Activated naive CD8-positive, alpha-beta T cell treated with anti-CD3 and anti-CD28 coated beads, Interleukin-2, amount 50 U/mL, for 24 hours (primary cell): ENCODE measurements around the gene DEPP1.

Source experiments
- ATAC-seq: fragments of 150-1000 bp; cut with Tn5 transposase; one replicate; pipeline ENCODE4 v1.10.0; 2021
- DNase-seq: peaks from one replicate; pipeline ENCODE4 v3.0.0; 2021
- H3K27ac Mint-ChIP-seq: one replicate; pipeline ENCODE4 v1.8.0; 2021; ENCODE audit warnings: mild to moderate bottlenecking, mixed read lengths
- H3K27me3 Mint-ChIP-seq: one replicate; pipeline ENCODE4 v1.8.0; 2021; ENCODE audit warnings: mixed read lengths
- H3K36me3 Mint-ChIP-seq: one replicate; pipeline ENCODE4 v1.8.0; 2021; ENCODE audit warnings: low read depth, mixed read lengths
- H3K4me1 Mint-ChIP-seq: one replicate; pipeline ENCODE4 v1.8.0; 2021; ENCODE audit warnings: mixed read lengths
- H3K4me3 Mint-ChIP-seq: one replicate; pipeline ENCODE4 v1.8.0; 2021; ENCODE audit warnings: mild to moderate bottlenecking, moderate library complexity, mixed read lengths
- H3K9me3 Mint-ChIP-seq: one replicate; pipeline ENCODE4 v1.8.0; 2021; ENCODE audit warnings: mixed read lengths

DEPP1 gene

DNA sequence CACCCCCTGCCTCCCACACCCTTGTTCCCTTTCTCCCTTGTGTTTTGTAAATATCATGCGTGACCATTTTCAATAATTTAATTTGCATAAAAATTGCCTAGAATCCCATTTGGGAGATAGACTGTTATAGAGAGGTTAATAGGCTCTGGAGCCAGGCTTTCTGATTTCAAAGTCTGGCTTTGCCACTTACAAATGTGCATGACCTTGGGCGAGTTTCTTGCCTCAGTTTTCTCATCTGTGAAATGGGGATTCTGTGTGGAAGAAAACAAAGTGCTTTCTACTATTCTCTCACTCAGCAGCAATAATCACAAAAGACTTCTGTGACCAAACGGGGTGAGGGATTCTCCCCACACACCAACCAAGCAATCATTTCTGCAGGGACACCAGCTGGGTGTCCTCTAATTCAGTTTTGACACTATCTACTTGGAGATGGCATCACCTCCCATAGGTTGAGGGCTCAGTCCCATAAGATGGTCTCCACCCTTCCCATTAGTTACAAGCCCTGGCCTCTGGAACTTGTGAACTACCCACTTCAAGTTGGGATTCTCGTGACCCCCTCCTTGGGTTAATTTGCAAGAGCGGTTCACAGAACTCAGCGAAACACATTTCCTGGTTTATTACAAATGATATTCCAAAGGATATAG lies 18.6 kb upstream of the DEPP1 start:
- Mint-ChIP-seq H3K4me1 (peaks cover 34% of the 10 kb centered on the region), H3K27me3 (no peaks in the 10 kb centered on the region), H3K4me3 (no peak overlapping the region), H3K27ac (no peak overlapping the region), H3K36me3 (peaks cover 11% of the 10 kb centered on the region), H3K9me3 (peaks cover 7% of the 10 kb centered on the region)
- no peak for DNase-seq
- ATAC-seq, result no peak

DNA sequence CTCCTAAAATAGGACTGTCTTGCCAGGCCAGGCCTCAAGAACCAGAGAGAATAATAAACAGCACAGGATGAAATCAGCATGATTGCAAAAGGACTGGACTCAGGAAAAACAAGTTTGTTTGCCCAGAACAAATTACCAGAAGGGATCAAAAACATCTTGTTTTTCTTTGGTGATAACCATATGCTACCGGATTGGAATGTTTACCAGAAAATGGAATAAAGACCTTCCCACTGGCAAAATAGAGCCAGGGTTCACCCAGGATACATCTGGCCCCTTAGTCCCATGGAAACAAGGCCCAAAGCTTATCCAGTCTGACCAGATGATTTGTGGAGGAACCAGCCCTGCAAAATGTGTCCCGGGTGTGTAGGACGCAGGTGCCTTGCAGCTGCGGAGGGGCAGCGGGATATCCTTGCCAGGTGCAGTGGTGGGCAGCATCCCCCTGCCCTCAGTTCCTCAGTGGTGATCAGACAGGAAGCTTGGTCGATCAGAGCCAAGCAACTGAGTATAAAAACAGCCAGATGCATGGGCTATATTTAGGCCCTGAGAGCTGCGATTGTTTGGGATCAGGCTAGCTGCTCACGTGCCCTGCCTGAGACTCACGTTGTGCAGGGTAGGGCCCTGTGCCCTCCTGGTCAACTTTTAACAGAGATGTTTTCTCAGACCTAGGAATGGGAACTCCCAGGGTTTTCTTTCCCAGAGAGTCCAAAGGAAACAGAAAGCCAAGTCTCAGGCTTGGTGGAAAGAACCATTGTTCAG lies 17.5 kb upstream of the DEPP1 start:
- no peaks in the 10 kb centered on the region for H3K27me3 Mint-ChIP-seq
- H3K4me1 Mint-ChIP-seq, result peaks cover 28% of the 10 kb centered on the region
- ATAC-seq (no peak), DNase-seq (no peak)
- no peak overlapping the region for H3K27ac Mint-ChIP-seq
- H3K9me3 Mint-ChIP-seq, result peaks cover 6% of the 10 kb centered on the region
- no peak overlapping the region for H3K4me3 Mint-ChIP-seq
- H3K36me3 Mint-ChIP-seq, result peaks cover 5% of the 10 kb centered on the region

DNA sequence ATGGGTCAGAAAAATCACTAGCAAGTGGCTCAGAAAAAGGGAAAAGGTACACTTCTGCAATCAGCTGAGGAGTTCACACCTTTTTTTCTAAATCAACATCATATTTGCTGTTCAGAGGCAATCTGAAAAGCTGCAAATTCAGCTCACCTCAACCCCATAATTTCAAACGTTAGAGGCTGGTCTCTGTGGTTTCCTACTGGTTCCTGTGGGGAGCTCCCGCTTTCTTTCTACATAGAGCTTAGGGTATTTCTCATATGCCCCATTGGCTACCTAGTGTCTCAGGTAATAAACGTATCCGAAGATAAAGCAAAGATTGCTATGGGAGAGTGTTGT lies 16.9 kb upstream of the DEPP1 start:
- DNase-seq (no peak), ATAC-seq (no peak)
- Mint-ChIP-seq H3K9me3 (peaks cover 6% of the 10 kb centered on the region), H3K4me1 (peaks cover 26% of the 10 kb centered on the region), H3K27ac (no peak overlapping the region), H3K4me3 (no peak overlapping the region), H3K27me3 (no peaks in the 10 kb centered on the region), H3K36me3 (peaks cover 5% of the 10 kb centered on the region)

DNA sequence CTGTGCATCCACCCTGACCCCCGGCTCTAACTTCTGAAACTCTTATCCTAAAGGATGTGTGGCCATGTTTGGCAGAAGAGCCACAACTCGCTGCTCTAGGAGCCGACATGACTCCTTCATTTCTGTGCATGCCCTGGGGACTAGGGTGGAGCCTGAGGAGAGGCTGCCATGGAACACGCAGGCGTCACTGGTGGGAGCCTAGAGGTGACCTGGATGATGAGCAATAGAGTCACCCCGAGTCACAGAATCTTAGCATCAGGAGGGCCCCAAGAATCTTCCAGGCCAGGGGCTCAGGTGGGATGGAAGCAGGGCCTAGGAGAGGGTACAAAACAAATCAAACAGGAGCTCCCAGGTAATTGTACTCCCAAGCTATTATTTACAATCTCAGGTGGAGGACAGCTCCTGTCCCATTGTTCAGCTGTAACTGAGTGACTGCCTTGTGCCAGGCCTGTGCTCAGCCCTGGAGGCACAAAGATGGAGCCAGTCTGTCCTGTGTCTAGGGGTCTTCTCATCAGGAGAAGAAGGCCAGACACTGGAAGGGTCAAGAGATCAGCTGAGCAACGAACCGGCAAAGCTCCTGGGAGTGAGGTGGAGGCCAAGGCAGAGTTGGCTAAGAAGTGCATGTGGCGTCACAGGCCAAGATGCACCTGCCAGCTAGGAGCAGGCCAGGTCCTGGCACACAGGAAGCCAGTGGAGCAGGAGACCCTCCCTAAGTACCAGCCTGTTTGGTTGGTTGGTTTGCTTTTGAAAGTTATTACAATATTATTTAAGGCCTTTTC lies 16.3 kb upstream of the DEPP1 start:
- DNase-seq (no peak), ATAC-seq (no peak)
- Mint-ChIP-seq H3K4me1 (peaks cover 20% of the 10 kb centered on the region), H3K36me3 (peaks cover 2% of the 10 kb centered on the region), H3K27ac (no peak overlapping the region), H3K27me3 (no peaks in the 10 kb centered on the region), H3K9me3 (peaks cover 3% of the 10 kb centered on the region), H3K4me3 (no peak overlapping the region)

DNA sequence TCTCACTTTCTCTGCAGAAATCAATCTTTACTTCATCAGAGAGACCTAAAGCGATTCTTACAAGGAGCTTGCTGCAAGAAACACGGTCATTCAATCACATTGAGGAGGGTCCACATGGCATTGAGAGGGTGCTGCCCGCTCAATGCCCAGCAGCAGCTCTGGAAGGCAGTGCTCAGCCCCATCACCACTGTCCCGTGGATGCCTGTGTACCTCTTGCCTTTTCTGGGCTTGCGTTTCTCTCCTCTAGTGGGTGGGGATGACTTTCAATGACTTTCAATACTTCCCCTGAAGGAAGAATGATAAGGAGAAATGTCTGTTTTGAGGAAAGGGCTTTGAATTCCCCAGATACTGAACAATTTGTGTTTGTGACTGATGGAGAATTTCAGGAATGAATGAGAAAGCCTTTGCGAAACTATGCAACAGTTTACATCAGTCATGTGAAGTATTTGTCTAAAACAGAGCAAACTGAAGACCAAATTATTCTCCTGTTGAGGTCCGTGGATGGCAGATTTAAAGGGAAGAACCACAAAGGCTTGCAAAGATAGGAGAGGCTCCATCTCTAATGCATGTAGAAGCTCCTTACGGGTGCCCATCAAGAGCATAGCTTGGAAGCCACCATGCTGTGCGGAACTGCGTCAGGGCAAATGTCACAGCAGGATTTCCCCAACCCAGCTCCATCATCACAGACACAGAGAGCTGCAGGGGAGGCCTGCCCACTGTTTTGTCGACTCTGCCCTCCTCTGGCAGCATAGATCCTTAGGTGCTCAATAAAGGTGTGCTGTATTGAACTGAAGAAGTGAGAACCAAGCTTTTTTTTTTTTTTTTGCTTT lies 15.5 kb upstream of the DEPP1 start:
- H3K4me3 Mint-ChIP-seq, result no peak overlapping the region
- H3K27me3 Mint-ChIP-seq, result no peaks in the 10 kb centered on the region
- H3K27ac Mint-ChIP-seq, result no peak overlapping the region
- ATAC-seq (no peak), DNase-seq (no peak)
- H3K4me1 Mint-ChIP-seq, result peaks cover 15% of the 10 kb centered on the region
- H3K36me3 Mint-ChIP-seq, result no peaks in the 10 kb centered on the region
- H3K9me3 Mint-ChIP-seq, result no peaks in the 10 kb centered on the region

DNA sequence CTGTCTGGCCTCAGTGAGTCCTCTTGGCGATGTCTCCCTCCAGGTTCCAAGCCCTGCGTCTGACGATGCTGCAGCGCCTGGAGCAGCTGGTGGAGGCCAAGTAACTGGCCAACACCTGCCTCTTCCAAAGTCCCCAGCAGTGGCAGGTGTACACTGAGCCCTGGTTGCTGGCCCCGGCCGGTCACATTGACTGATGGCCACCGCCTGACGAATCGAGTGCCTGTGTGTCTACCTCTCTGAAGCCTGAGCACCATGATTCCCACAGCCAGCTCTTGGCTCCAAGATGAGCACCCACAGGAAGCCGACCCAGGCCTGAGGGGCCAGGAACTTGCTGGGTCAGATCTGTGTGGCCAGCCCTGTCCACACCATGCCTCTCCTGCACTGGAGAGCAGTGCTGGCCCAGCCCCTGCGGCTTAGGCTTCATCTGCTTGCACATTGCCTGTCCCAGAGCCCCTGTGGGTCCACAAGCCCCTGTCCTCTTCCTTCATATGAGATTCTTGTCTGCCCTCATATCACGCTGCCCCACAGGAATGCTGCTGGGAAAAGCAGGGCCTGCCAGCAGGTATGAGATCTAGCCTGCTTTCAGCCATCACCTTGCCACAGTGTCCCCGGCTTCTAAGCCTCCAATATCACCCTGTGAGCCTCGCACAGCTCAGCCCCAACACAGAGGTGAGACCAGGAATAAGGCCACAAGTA lies 14.8 kb upstream of the DEPP1 start:
- Mint-ChIP-seq H3K36me3 (no peaks in the 10 kb centered on the region), H3K4me1 (peaks cover 15% of the 10 kb centered on the region), H3K27me3 (no peaks in the 10 kb centered on the region), H3K9me3 (no peaks in the 10 kb centered on the region), H3K27ac (no peak overlapping the region), H3K4me3 (no peak overlapping the region)
- ATAC-seq (no peak), DNase-seq (no peak)

DNA sequence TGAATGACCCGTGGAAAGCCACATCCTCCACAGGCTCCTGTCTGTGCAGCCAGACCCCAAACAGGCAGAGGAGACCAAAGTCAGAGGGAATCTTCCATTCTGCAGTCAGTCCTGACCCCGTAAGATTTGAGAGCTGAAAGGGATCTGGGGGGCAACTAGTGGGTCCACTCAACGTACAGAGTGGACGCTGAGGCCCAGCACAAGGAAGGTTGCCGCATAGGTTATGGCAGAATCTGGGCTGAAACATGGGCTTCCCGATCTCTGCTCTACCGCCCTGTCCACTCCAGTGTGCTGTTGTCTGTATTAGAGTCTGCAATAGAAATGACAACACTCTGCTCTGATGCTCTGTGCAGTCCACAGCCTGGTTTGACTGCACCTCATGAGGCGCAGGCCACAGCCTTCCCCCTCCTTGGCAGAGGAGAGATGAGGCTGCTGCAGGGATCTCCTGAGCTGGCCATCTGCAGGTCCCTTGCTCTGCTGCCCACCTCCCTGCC lies 14.2 kb upstream of the DEPP1 start:
- DNase-seq (no peak), ATAC-seq (no peak)
- H3K4me3 Mint-ChIP-seq, result no peak overlapping the region
- H3K36me3 Mint-ChIP-seq, result no peaks in the 10 kb centered on the region
- no peaks in the 10 kb centered on the region for H3K9me3 Mint-ChIP-seq
- H3K27ac Mint-ChIP-seq, result no peak overlapping the region
- H3K27me3 Mint-ChIP-seq, result no peaks in the 10 kb centered on the region
- H3K4me1 Mint-ChIP-seq, result peaks cover 15% of the 10 kb centered on the region

DNA sequence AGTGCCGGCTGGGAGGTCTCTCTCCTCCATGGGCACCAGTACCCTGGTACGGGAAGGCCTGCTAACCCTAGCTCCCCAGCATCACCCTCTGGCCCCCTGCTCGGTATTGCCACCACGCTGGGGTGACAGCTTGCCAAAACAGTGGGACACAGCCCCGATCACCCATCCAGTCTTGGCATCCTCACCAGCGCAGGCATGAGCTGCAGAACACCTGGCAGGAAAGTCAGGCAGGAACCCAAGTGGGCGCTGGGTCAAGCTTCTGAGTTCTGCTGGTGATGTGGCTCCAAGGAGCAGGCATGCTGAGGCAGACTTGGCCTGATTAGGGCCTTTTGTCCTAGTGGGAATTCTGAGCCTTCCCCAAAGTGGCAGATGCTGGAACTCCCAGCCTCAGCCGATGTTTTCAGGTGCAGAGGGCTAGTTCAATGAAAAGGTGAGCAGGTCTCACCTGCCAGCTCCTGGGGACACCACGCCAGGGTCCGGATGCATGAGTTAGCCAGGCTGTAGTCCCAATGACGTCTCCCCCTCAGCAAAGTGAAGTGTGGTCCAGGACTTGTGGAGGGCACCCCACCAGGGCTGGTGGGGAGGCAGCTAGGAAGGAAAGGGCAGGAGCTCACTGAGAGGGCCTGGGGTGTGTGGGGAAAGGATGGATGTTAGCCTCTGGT lies 13.6 kb upstream of the DEPP1 start:
- no peak overlapping the region for H3K27ac Mint-ChIP-seq
- no peak for DNase-seq
- H3K4me1 Mint-ChIP-seq, result peaks cover 15% of the 10 kb centered on the region
- no peak overlapping the region for H3K4me3 Mint-ChIP-seq
- no peaks in the 10 kb centered on the region for H3K9me3 Mint-ChIP-seq
- H3K27me3 Mint-ChIP-seq, result no peaks in the 10 kb centered on the region
- ATAC-seq, result no peak
- H3K36me3 Mint-ChIP-seq, result no peaks in the 10 kb centered on the region

DNA sequence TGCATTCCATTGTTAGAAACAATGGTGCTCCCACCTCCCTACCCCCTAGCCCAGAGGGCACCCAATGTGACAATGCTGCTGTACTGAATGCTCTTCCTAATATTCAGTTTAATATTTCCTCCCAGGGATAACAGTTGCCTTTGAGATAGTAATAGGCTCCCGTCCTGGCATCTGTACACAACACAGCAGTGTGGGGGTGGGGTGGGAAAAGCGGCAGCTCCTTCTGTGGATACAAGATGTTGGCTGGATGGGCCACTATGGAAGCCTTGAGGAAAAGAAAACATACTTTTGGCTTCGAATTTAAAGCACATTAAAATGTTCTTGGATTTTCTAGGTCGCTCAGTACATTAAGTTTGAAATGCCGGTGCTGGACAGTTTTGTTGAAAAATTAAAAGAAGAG lies 13.0 kb upstream of the DEPP1 start:
- H3K27ac Mint-ChIP-seq, result no peak overlapping the region
- no peak overlapping the region for H3K4me3 Mint-ChIP-seq
- H3K4me1 Mint-ChIP-seq, result peaks cover 15% of the 10 kb centered on the region
- H3K9me3 Mint-ChIP-seq, result no peaks in the 10 kb centered on the region
- DNase-seq (no peak), ATAC-seq (no peak)
- no peaks in the 10 kb centered on the region for H3K27me3 Mint-ChIP-seq
- no peaks in the 10 kb centered on the region for H3K36me3 Mint-ChIP-seq

DNA sequence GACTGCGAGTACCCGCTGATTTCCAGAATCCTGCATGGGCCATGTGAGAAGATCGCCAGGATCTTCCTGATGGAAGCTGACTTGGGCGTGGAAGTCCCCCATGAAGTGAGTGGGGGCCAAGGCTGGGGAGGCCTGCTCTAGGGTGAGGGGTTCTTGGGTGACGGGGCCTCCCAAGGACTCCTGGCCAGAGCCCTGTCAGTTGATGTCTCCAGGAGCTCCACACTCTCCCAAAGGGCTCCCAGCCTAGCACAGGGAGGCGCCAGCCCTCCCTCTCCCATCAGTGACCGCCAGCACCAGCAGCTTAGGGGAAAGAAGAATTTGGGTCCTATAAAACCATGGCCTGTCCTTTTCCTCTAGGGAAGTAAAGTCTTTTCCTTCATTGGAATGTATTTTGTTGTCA lies 12.4 kb upstream of the DEPP1 start:
- no peak for DNase-seq
- H3K9me3 Mint-ChIP-seq, result no peaks in the 10 kb centered on the region
- no peak overlapping the region for H3K27ac Mint-ChIP-seq
- peaks cover 12% of the 10 kb centered on the region for H3K4me1 Mint-ChIP-seq
- no peaks in the 10 kb centered on the region for H3K27me3 Mint-ChIP-seq
- H3K36me3 Mint-ChIP-seq, result no peaks in the 10 kb centered on the region
- no peak overlapping the region for H3K4me3 Mint-ChIP-seq
- ATAC-seq, result no peak

DNA sequence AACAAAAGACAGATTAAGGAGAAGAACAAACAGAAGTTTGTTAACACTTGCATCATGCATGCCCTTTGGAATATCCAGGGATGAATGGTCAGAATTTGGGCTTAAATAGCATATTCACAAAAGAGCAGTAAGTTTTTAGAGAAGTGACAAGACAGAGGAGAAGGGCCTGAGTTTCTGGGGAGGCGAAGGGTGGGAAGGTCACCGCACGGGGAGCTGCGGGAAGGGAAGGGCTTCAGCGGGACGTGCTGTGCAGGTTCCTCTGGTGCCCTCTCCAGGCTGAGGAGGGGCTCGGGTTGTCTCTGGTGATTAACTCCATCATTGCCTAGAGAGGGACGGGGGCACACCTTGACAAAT lies 11.7 kb upstream of the DEPP1 start:
- Mint-ChIP-seq H3K27ac (no peak overlapping the region), H3K9me3 (no peaks in the 10 kb centered on the region), H3K27me3 (no peaks in the 10 kb centered on the region), H3K36me3 (no peaks in the 10 kb centered on the region), H3K4me3 (no peak overlapping the region), H3K4me1 (peaks cover 5% of the 10 kb centered on the region)
- DNase-seq (no peak), ATAC-seq (no peak)

DNA sequence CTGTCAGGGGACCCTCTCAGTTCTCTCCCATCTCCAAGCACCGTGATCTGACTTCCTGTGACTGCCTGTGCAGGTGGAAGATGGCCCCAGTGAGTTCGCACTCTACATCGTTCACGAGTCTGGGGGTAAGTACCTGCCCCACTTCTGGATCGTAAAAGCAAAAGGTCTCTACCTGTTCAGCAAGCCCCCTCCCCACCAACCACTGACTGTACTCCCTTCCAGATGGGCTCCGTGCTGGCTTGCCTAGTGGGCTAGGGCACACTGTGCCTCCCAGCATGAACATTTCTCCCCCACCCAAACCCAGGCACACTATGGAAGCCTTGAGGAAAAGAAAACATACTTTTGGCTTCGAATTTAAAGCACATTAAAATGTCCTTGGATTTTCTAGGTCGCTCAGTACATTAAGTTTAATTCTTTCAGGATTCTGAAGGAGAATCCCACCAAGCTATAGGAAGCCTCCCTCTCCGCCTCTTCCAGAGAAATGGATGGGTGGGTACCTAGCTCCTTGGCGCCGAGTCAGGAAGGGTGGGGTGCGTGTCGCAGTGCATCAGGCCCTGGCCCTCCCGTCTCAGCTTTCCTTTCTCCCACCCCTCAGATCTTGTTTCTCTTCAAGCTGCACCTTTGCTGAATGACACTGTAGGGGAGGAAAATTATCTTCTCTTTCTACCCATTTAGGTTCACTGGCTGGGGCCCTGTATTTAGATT lies 11.1 kb upstream of the DEPP1 start:
- DNase-seq (no peak), ATAC-seq (no peak)
- H3K27ac Mint-ChIP-seq, result no peak overlapping the region
- no peak overlapping the region for H3K4me3 Mint-ChIP-seq
- H3K27me3 Mint-ChIP-seq, result no peaks in the 10 kb centered on the region
- H3K4me1 Mint-ChIP-seq, result peaks cover 1% of the 10 kb centered on the region
- H3K36me3 Mint-ChIP-seq, result no peaks in the 10 kb centered on the region
- H3K9me3 Mint-ChIP-seq, result no peaks in the 10 kb centered on the region

DNA sequence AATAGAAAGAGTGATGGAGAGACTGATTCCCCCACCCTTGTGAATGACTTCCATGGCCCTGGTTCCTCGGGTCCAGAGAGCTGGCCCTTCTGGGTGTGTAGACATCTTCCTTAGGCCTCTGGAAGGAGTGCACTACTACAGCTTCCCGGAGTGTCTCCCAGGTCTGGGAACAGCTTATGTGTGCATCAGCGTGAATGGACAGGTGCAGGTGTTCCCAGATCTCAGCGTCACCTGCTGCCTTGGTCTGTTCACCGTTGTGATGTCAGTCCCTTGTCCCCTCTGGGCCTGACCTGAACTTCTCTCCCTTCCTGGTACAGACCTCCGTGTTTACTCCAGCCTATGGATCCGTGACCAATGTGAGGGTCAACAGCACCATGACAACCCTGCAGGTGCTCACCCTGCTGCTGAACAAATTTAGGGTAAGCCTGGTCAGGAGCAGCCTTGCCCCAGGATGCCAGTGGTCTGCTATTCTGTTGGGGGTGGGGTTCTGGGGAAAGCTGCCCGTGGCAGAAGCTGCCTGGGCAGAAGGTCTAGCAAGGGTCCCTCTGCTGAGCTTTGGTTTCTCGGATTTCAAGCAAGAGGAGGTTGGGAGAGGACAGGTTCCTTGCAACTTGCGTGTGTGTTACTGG lies 10.5 kb upstream of the DEPP1 start:
- Mint-ChIP-seq H3K4me1 (no peaks in the 10 kb centered on the region), H3K27me3 (no peaks in the 10 kb centered on the region), H3K4me3 (no peak overlapping the region), H3K27ac (no peak overlapping the region), H3K36me3 (no peaks in the 10 kb centered on the region), H3K9me3 (no peaks in the 10 kb centered on the region)
- DNase-seq, result no peak
- no peak for ATAC-seq
